Lung (tissue), 12 donors: Measurements from ENCODE around the gene PLD5. TPM values are rescaled to one million over a fixed set of nuclear protein-coding genes. Genes with fewer than 3 reads are reported as not detected.

ENCODE experiments used
- ATAC-seq: fragments of 200-7000 bp; cut with Tn5 transposase; one replicate; pipeline ENCODE4 v1.9.1; 2020; ENCODE audit warnings: moderate number of reproducible peaks; ENCODE audit not compliant: insufficient read depth, low FRiP score
- DNase-seq, 3 donors: peaks; one replicate each; pipeline ENCODE4 v3.0.0-alpha.2; 2013 to 2017
- H3K27ac ChIP-seq, 2 donors: one replicate each; pipeline ENCODE4 v1.5.1; 2013; ENCODE audit warnings: mild to moderate bottlenecking in 2 of 2, moderate library complexity in 2 of 2, control low read depth in 1 of 2, inconsistent platforms in 1 of 2, low read depth in 1 of 2, low read length in 1 of 2
- H3K27me3 ChIP-seq, 3 donors: one replicate each; pipeline ENCODE4 v1.5.1; 2013; ENCODE audit warnings: low read length in 2 of 3; ENCODE audit not compliant: control insufficient read depth in 3 of 3, insufficient read depth in 3 of 3
- H3K36me3 ChIP-seq, 4 donors: one replicate each; pipeline ENCODE4 v1.5.1; 2013; ENCODE audit warnings: low read length in 4 of 4, mild to moderate bottlenecking in 1 of 4, moderate library complexity in 1 of 4; ENCODE audit not compliant: control insufficient read depth in 4 of 4, insufficient read depth in 4 of 4
- H3K4me1 ChIP-seq, 5 donors: one replicate each; pipeline ENCODE4 v1.5.1; 2013; ENCODE audit warnings: low read length in 5 of 5, mild to moderate bottlenecking in 2 of 5, moderate library complexity in 1 of 5; ENCODE audit not compliant: control insufficient read depth in 5 of 5, insufficient read depth in 5 of 5
- H3K4me3 ChIP-seq: one replicate; pipeline ENCODE4 v1.5.1; 2013; ENCODE audit warnings: mild to moderate bottlenecking, control low read depth, moderate library complexity
- H3K9ac ChIP-seq, 2 donors: one replicate each; pipeline ENCODE4 v1.5.1; 2013; ENCODE audit warnings: low read length in 2 of 2, control low read depth in 1 of 2; ENCODE audit not compliant: insufficient read depth in 1 of 2
- H3K9me3 ChIP-seq, 4 donors: one replicate each; pipeline ENCODE4 v1.5.1; 2013; ENCODE audit warnings: low read length in 3 of 4, mild to moderate bottlenecking in 1 of 4, moderate library complexity in 1 of 4; ENCODE audit not compliant: control insufficient read depth in 4 of 4, insufficient read depth in 3 of 4
- WGBS, 2 donors: extraction: QIAGEN DNeasy Blood & Tissue Kit; methylation state at CpG; one replicate each; pipeline ENCODE4 v1.1.7; 2013; 5-methylcytosine and 5-hydroxymethylcytosine counted together
- polyA plus RNA-seq, 2 donors: library from polyadenylated mRNA; stranded (reverse); fragments of 200-250 nt; gene quantifications; one replicate each; pipeline ENCODE4 v1.2.1, GENCODE V29; 2013
- total RNA-seq, 2 donors: library from RNA; depleted of rRNA in 1 of 2; stranded (reverse); fragments of >200 nt in 1 of 2; gene quantifications; one replicate each; pipeline ENCODE4 v1.2.1, GENCODE V29; 2014 to 2021
- TF ChIP-seq, protein P1 (sequence below): IDR thresholded peaks from 2 replicates; pipeline ENCODE4 v1.5.1; 2012; ENCODE audit warnings: mild to moderate bottlenecking; ENCODE audit errors: control extremely low read depth, extremely low read depth
- donor health status: control.
- donor health status: control.
- donor health status: Bipolar disorder and iron deficiency.
- donor health status: healthy.
- donor health status: DM: yes; HTN: yes; CAD: no.

The PLD5 gene
- total and polyA plus RNA-seq, 4 donors: 0.09 to 0.43 (median 0.28) TPM

DNA sequence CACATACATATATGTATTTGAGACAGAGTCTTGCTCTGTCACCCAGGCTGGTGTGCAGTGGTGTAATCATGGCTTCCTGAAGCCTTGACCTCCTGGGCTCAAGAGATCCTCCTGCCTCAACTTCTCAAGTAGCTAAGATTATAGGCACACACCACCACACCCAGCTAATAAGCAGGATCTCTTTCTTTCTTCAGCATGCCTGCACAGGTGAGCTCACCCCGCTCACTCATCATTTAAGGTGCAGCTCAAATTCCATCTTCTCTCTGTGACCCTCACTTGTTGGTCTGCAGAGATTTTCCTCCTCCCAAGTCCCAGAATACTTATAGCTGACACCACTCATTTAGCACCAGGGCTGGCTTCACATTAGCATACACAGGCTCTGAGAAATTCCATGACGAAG is 316.5 kb downstream of the PLD5 start:
- no peaks in the 10 kb centered on the region for H3K36me3 ChIP-seq
- no peak overlapping the region for H3K9ac ChIP-seq
- H3K4me1 ChIP-seq: peaks cover 0 to 4% (median 0%) of the 10 kb centered on the region in 5 donors
- TF ChIP-seq, protein P1, sequence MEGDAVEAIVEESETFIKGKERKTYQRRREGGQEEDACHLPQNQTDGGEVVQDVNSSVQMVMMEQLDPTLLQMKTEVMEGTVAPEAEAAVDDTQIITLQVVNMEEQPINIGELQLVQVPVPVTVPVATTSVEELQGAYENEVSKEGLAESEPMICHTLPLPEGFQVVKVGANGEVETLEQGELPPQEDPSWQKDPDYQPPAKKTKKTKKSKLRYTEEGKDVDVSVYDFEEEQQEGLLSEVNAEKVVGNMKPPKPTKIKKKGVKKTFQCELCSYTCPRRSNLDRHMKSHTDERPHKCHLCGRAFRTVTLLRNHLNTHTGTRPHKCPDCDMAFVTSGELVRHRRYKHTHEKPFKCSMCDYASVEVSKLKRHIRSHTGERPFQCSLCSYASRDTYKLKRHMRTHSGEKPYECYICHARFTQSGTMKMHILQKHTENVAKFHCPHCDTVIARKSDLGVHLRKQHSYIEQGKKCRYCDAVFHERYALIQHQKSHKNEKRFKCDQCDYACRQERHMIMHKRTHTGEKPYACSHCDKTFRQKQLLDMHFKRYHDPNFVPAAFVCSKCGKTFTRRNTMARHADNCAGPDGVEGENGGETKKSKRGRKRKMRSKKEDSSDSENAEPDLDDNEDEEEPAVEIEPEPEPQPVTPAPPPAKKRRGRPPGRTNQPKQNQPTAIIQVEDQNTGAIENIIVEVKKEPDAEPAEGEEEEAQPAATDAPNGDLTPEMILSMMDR: no peak
- peaks cover 0 to 2% (median 0%) of the 10 kb centered on the region in 4 donors for H3K9me3 ChIP-seq
- no peak overlapping the region for H3K27ac ChIP-seq
- DNase-seq (no peak), ATAC-seq (no peak)
- no peak overlapping the region for H3K4me3 ChIP-seq
- H3K27me3 ChIP-seq: no peaks in the 10 kb centered on the region
- WGBS, 2 donors: 87 to 95% methylated on average over 2 of the region's 2 CpGs

DNA sequence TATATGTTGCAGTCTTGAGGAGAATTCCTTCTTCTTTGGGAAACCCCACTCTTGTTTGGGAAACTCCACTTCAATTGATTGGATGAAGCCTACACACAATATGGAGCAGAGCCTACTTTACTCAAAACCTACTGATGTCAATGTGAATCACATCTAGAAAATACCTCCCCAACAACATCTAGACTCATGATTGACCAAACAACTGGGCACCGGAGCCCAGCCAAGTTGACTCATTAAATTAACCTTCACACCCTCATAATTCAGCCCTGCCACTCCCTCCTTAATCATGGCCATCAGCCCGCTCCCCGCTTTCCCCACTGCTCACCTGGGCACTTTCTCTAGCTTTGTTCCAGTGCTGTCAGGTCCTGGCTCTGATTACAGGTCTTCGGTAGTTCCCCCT is 317.5 kb downstream of the PLD5 start:
- H3K27me3 ChIP-seq: no peaks in the 10 kb centered on the region
- H3K36me3 ChIP-seq: no peaks in the 10 kb centered on the region
- H3K9ac ChIP-seq: no peak overlapping the region
- H3K4me1 ChIP-seq: peaks cover 0 to 4% (median 0%) of the 10 kb centered on the region in 5 donors
- TF ChIP-seq, protein P1: no peak
- DNase-seq (no peak), ATAC-seq (peak; percentile 9)
- H3K9me3 ChIP-seq: peaks cover 0 to 2% (median 0%) of the 10 kb centered on the region in 4 donors
- 92 to 94% methylated on average over 4 of the region's 4 CpGs for WGBS, 2 donors
- no peak overlapping the region for H3K4me3 ChIP-seq
- no peak overlapping the region for H3K27ac ChIP-seq

DNA sequence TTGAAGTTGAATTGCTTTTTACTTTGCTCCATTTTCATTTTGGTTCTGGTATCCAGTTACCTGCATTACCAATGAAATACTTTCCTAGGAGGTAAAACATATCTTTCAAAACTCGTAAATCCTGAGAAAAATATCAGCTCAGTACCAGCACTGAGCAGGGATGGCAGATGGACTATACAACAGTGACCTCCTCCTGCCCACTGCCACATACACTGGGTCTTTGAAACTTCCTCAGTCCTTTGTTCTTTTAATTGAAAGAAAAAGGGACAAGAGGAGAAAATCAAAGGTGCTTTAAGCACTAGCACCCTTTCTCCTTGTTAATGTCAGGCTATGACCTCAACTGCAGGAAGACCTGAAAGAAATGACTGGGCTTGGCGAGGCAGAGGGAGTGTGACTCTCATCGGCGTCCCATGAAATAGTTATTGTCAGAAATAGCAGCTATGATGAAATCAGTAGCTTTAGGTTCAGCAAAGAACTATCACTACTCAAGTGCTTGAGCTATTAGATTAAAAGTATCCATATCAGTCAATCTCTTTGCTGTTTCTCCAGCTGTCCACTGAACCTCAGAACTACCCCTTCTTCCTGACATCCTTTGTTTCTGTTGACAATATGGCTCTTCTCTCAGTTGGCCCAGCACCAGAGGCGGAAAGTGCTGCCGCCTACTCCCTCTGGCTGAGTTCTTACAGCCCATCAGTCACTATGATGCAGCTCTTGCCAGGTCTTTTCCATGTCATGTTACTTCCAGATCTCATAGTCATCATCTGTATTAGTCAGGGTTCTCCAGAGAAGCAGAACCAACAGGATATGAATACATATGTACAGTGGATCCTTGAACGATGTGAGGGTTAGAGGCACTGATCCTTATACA is 318.6 kb downstream of the PLD5 start:
- 57 to 80% methylated on average over 7 of the region's 7 CpGs for WGBS, 2 donors
- H3K9ac ChIP-seq: no peak overlapping the region
- ATAC-seq: no peak

More for the DNA sequence above, 318.6 kb downstream of the PLD5 start:
- TF ChIP-seq, protein P1: no peak
- DNase-seq: peak in 2 of 3 donors; percentile 33 to 51
- Histone ChIP-seq H3K9me3 (peaks cover 0 to 2% (median 0%) of the 10 kb centered on the region in 4 donors), H3K4me3 (no peak overlapping the region), H3K27ac (no peak overlapping the region), H3K27me3 (no peaks in the 10 kb centered on the region), H3K36me3 (no peaks in the 10 kb centered on the region), H3K4me1 (peaks cover 0 to 4% (median 0%) of the 10 kb centered on the region in 5 donors)
